ENCODE data around the gene PTPN21.

The PTPN21 gene

GRCh38 chr14:88553886-88554456 is 836 bp downstream of the PTPN21 start:
- Histone ChIP-seq H4K20me1 (ENCODE audit: insufficient read depth) (no peaks in the 10 kb centered on the region), H3K79me2 (ENCODE audit: insufficient read depth, low read depth) (no peaks in the 10 kb centered on the region), H3K36me3 (ENCODE audit: insufficient read depth) (no peaks in the 10 kb centered on the region), H3K27me3 (ENCODE audit: insufficient read depth, low read depth) (no peaks in the 10 kb centered on the region), H3K9ac (peak overlapping the region; percentile 27; the same call in 1 of the 2 replicates), H2AFZ (ENCODE audit: low read depth) (peak overlapping the region; percentile 57; the same call in 1 of the 2 replicates), H3K4me2 (peak overlapping the region; percentile 34; the same call in 1 of the 2 replicates), H3K4me3 (IDR thresholded peaks at IDR 0.05; ENCODE audit: insufficient read depth, low read depth, low read length) (no peak overlapping the region), H3K4me1 (ENCODE audit: low read depth, poor library complexity, severe bottlenecking) (peaks cover 6% of the 10 kb centered on the region), H3K27ac (no peak overlapping the region)
- no peak for TF ChIP-seq CTCF (conservative IDR thresholded peaks at IDR 0.05; ENCODE audit: low read depth, low read length)

GRCh38 chr14:88552876-88553275 is 1.9 kb downstream of the PTPN21 start:
- no peaks in the 10 kb centered on the region for H3K27me3 ChIP-seq (ENCODE audit: insufficient read depth, low read depth)
- H4K20me1 ChIP-seq (ENCODE audit: insufficient read depth), result no peaks in the 10 kb centered on the region
- H2AFZ ChIP-seq (ENCODE audit: low read depth), result no peak overlapping the region
- no peak overlapping the region for H3K27ac ChIP-seq
- H3K4me3 ChIP-seq (IDR thresholded peaks at IDR 0.05; ENCODE audit: insufficient read depth, low read depth, low read length), result no peak overlapping the region
- no peaks in the 10 kb centered on the region for H3K79me2 ChIP-seq (ENCODE audit: insufficient read depth, low read depth)
- H3K4me2 ChIP-seq, result no peak overlapping the region
- H3K4me1 ChIP-seq (ENCODE audit: low read depth, poor library complexity, severe bottlenecking), result peaks cover 6% of the 10 kb centered on the region
- no peak for TF ChIP-seq CTCF (conservative IDR thresholded peaks at IDR 0.05; ENCODE audit: low read depth, low read length)
- no peak overlapping the region for H3K9ac ChIP-seq
- H3K36me3 ChIP-seq (ENCODE audit: insufficient read depth), result no peaks in the 10 kb centered on the region

- Histone ChIP-seq H4K20me1 (ENCODE audit: insufficient read depth) (no peaks in the 10 kb centered on the region), H3K79me2 (ENCODE audit: insufficient read depth, low read depth) (no peaks in the 10 kb centered on the region), H3K27me3 (ENCODE audit: insufficient read depth, low read depth) (no peaks in the 10 kb centered on the region), H3K4me3 (IDR thresholded peaks at IDR 0.05; ENCODE audit: insufficient read depth, low read depth, low read length) (no peak overlapping the region), H3K36me3 (ENCODE audit: insufficient read depth) (no peaks in the 10 kb centered on the region), H3K4me1 (ENCODE audit: low read depth, poor library complexity, severe bottlenecking) (peaks cover 6% of the 10 kb centered on the region), H3K27ac (no peak overlapping the region), H3K4me2 (no peak overlapping the region), H2AFZ (ENCODE audit: low read depth) (no peak overlapping the region), H3K9ac (no peak overlapping the region)
- no peak for TF ChIP-seq CTCF (conservative IDR thresholded peaks at IDR 0.05; ENCODE audit: low read depth, low read length)
These were observed 2.8 kb downstream of the PTPN21 start for GRCh38 chr14:88551980-88552431.

- H3K36me3 ChIP-seq (ENCODE audit: insufficient read depth), result no peaks in the 10 kb centered on the region
- no peak overlapping the region for H2AFZ ChIP-seq (ENCODE audit: low read depth)
- no peaks in the 10 kb centered on the region for H3K79me2 ChIP-seq (ENCODE audit: insufficient read depth, low read depth)
- H3K27ac ChIP-seq, result no peak overlapping the region
- H3K4me3 ChIP-seq (IDR thresholded peaks at IDR 0.05; ENCODE audit: insufficient read depth, low read depth, low read length), result no peak overlapping the region
- H3K27me3 ChIP-seq (ENCODE audit: insufficient read depth, low read depth), result no peaks in the 10 kb centered on the region
- H3K9ac ChIP-seq, result no peak overlapping the region
- peaks cover 2% of the 10 kb centered on the region for H3K4me1 ChIP-seq (ENCODE audit: low read depth, poor library complexity, severe bottlenecking)
- no peaks in the 10 kb centered on the region for H4K20me1 ChIP-seq (ENCODE audit: insufficient read depth)
- no peak overlapping the region for H3K4me2 ChIP-seq
- TF ChIP-seq CTCF (conservative IDR thresholded peaks at IDR 0.05; ENCODE audit: low read depth, low read length), result no peak
These were observed 3.5 kb downstream of the PTPN21 start for GRCh38 chr14:88551094-88551870.
